K562 (cell line): ENCODE data around the gene GPR107.

Experiments
- FOXK2 ChIP-seq, 2 experiments: fragments of 450-650 bp; IDR thresholded peaks in 1 of 2; conservative IDR thresholded peaks in 1 of 2; 2 replicates each; pipeline ENCODE4 v1.6.1; 2016; ENCODE audit warnings: low read depth in 2 of 2, mild to moderate bottlenecking in 1 of 2
- HNRNPK ChIP-seq: fragments of 200-400 bp; formaldehyde crosslinking; IDR thresholded peaks from one replicate; pipeline ENCODE4 v1.6.1; 2018; ENCODE audit warnings: mild to moderate bottlenecking, low read depth, low read length; ENCODE audit not compliant: poor library complexity, severe bottlenecking
- NCOA1 ChIP-seq: fragments of 450-650 bp; IDR thresholded peaks from 2 replicates; pipeline ENCODE4 v1.6.1; 2016; ENCODE audit warnings: low read depth

DNA sequence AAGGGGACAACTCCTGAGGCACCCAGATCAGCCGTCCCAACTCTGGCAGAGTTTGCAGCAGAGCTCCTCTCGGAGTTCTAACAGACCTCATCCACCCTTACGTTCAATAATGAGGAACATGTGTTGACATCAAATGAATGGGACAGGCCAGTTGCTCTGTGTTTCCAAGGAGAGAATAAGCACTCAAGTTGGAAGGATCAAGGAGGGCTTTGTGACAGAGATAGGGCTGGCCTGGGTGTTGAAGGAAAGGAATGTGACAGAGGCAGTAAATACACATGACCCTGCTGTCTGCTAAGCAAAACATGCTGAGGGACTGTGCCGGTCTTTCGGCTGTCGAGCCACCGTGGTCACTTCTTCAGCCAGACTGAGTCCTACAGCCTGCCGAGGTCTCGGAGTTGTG lies 48.2 kb downstream of the GPR107 start:
- TF ChIP-seq NCOA1 (no peak), FOXK2 (conservative IDR thresholded peaks at IDR 0.05 in 1 of 2, IDR thresholded peaks at IDR 0.05 in 1 of 2; ENCODE audit: low read depth in 2 of 2) (no peak), HNRNPK (no peak)
